Stomach (tissue), 4 donors: ENCODE results near the gene ERI3.

ENCODE experiments used
- EP300 ChIP-seq: sonication (generic); formaldehyde crosslinking; IDR thresholded peaks from one replicate; pipeline ENCODE4 v1.6.1; 2017; ENCODE audit warnings: antibody characterized with exemption
- POLR2A ChIP-seq, 4 donors: fragments of 450-650 bp; IDR thresholded peaks; one replicate each; pipeline ENCODE4 v1.6.1; 2016; ENCODE audit warnings: antibody characterized with exemption in 4 of 4, control low read depth in 2 of 4, mild to moderate bottlenecking in 1 of 4, moderate library complexity in 1 of 4
- TF ChIP-seq, protein P1 (sequence below), 7 experiments: fragments of 450-650 bp in 4 of 7; fragments of 200-600 bp in 3 of 7; sonication (generic) in 3 of 7; IDR thresholded peaks; one replicate each; pipeline ENCODE4 v1.5.1; 2016 to 2019; ENCODE audit warnings: antibody characterized with exemption in 7 of 7, control low read depth in 2 of 7, mild to moderate bottlenecking in 1 of 7

DNA sequence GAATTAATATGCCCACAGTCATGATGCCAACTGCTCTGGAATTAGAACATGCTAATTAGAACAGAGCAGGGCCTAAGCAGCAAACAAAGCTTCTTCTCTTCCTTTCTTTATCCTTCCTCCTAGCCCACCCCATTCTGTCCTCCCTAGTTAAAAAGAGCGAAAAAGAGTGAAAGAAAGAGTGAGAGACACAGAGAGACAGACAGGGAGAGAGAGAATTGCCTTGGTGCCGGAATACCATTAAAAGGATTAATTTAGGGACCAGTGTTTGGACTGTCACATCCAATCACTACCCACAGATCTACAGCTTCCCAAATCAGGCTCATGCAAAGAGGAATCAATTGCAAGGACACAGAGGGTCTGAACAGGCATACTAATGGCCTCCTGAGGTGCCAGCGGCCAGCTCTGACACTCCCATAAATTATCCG is 7.0 kb downstream of the ERI3 start:
- TF ChIP-seq, protein P1, sequence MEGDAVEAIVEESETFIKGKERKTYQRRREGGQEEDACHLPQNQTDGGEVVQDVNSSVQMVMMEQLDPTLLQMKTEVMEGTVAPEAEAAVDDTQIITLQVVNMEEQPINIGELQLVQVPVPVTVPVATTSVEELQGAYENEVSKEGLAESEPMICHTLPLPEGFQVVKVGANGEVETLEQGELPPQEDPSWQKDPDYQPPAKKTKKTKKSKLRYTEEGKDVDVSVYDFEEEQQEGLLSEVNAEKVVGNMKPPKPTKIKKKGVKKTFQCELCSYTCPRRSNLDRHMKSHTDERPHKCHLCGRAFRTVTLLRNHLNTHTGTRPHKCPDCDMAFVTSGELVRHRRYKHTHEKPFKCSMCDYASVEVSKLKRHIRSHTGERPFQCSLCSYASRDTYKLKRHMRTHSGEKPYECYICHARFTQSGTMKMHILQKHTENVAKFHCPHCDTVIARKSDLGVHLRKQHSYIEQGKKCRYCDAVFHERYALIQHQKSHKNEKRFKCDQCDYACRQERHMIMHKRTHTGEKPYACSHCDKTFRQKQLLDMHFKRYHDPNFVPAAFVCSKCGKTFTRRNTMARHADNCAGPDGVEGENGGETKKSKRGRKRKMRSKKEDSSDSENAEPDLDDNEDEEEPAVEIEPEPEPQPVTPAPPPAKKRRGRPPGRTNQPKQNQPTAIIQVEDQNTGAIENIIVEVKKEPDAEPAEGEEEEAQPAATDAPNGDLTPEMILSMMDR (IDR thresholded peaks at IDR 0.05): no peak
- no peak for TF ChIP-seq POLR2A (IDR thresholded peaks at IDR 0.05)
- TF ChIP-seq EP300: no peak
